HepG2 (cell line): ENCODE results near the gene SAMD8. TPM values are rescaled to one million over a fixed set of nuclear protein-coding genes. Genes with fewer than 3 reads are reported as not detected.

ENCODE experiments used
- ATAC-seq: fragments of 200-7000 bp; cut with Tn5 transposase; 3 replicates; pipeline ENCODE4 v1.9.1; 2020; ENCODE audit warnings: mild to moderate bottlenecking, moderate library complexity
- BruUV-seq: library from RNA; stranded (reverse); fragments of 400-500 nt; replicated peaks from 2 replicates; lab custom pipeline; 2021; lab: Mats Ljungman, UMichigan
- CTCF ChIA-PET: fragments of 300-600 bp; formaldehyde crosslinking; extraction: SDS; loops from one replicate; lab custom pipeline; 2021; ENCODE audit warnings: low total read pairs, inconsistent platforms, low intra/inter-chr PET ratio; lab: Yijun Ruan, JAX
- POLR2A ChIA-PET: fragments of 350-600 bp; sonication (Branson Sonifier 250); formaldehyde crosslinking; loops from one replicate; lab custom pipeline; 2020; ENCODE audit warnings: antibody characterized with exemption, inconsistent platforms; lab: Yijun Ruan, JAX
- DNase-seq: peaks from one replicate; pipeline ENCODE4 v3.0.0-alpha.2; 2015; ENCODE audit warnings: low spot score
- FAIRE-seq: peaks from 3 replicates; lab custom pipeline; 2011; peaks lifted over from hg19 to GRCh38; lab: Jason Lieb, UNC
- H2AFZ ChIP-seq: one replicate; pipeline ENCODE4 v1.6.1; 2011; ENCODE audit warnings: low read length, inconsistent platforms
- H3K27ac ChIP-seq: fragments of 300-600 bp; 3 replicates; pipeline ENCODE4 v1.8.0; 2011; ENCODE audit warnings: mixed run types, mild to moderate bottlenecking, mixed read lengths, low read length, inconsistent platforms; ENCODE audit not compliant: insufficient read depth; ENCODE audit errors: extremely low read length
- H3K27me3 ChIP-seq, 2 experiments: fragments of 200-600 bp in 1 of 2; 2 replicates in 1 of 2; 3 replicates in 1 of 2; pipeline versions ENCODE4 v1.6.0 to v1.8.0; 2011; ENCODE audit warnings: low read length in 2 of 2, mild to moderate bottlenecking in 2 of 2, moderate library complexity in 2 of 2, inconsistent platforms in 1 of 2; ENCODE audit not compliant: insufficient read depth in 2 of 2, control insufficient read depth in 1 of 2
- H3K36me3 ChIP-seq, 2 experiments: fragments of 200-600 bp in 1 of 2; replicated peaks in 1 of 2; 2 replicates in 1 of 2; 3 replicates in 1 of 2; pipeline versions ENCODE4 v1.5.1 to v1.8.0; 2011; ENCODE audit warnings: low read length in 2 of 2, inconsistent platforms in 1 of 2; ENCODE audit not compliant: insufficient read depth in 2 of 2, control insufficient read depth in 1 of 2
- H3K4me1 ChIP-seq: 2 replicates; pipeline ENCODE4 v1.5.1; 2012; ENCODE audit warnings: low read length, inconsistent platforms; ENCODE audit not compliant: insufficient read depth
- H3K4me2 ChIP-seq: 2 replicates; pipeline ENCODE4 v1.6.0; 2011; ENCODE audit warnings: low read depth, low read length, inconsistent platforms
- H3K4me3 ChIP-seq, 3 experiments: fragments of 200-600 bp in 1 of 3; sonication (generic), shearing (Covaris generic) in 1 of 3; replicated peaks in 1 of 3; 2 replicates each; pipeline ENCODE4 v1.5.1; 2011 to 2016; ENCODE audit warnings: low read length in 3 of 3, inconsistent platforms in 2 of 3, low read depth in 2 of 3, mild to moderate bottlenecking in 2 of 3, control low read depth in 1 of 3, mixed read lengths in 1 of 3; ENCODE audit not compliant: insufficient read depth in 1 of 3
- H3K79me2 ChIP-seq: one replicate; pipeline ENCODE4 v1.6.1; 2011; ENCODE audit warnings: low read length, inconsistent platforms; ENCODE audit not compliant: insufficient read depth
- H3K9ac ChIP-seq: 2 replicates; pipeline ENCODE4 v1.6.0; 2011; ENCODE audit warnings: mild to moderate bottlenecking, low read depth, low read length, inconsistent platforms; ENCODE audit not compliant: insufficient read depth
- H3K9me3 ChIP-seq: 2 replicates; pipeline ENCODE4 v1.5.1; 2012; ENCODE audit warnings: mild to moderate bottlenecking, low read length
- H4K20me1 ChIP-seq: 2 replicates; pipeline ENCODE4 v1.6.0; 2011; ENCODE audit warnings: inconsistent platforms, mild to moderate bottlenecking, low read length, moderate library complexity; ENCODE audit not compliant: insufficient read depth
- ADNP ChIP-seq: sonication (generic); formaldehyde crosslinking; IDR thresholded peaks from 2 replicates; pipeline ENCODE4 v1.4.0; 2020; ENCODE audit warnings: missing genetic modification reagents
- CREBL2 ChIP-seq: sonication (generic); formaldehyde crosslinking; IDR thresholded peaks from 2 replicates; pipeline ENCODE4 v1.8.1; 2023; ENCODE audit warnings: missing genetic modification reagents, mild to moderate bottlenecking, borderline replicate concordance
- POGK ChIP-seq: sonication (generic); formaldehyde crosslinking; conservative IDR thresholded peaks from 2 replicates; pipeline ENCODE4 v1.8.0; 2022; ENCODE audit warnings: mild to moderate bottlenecking, moderate library complexity, missing genetic modification reagents
- UBTF ChIP-seq: sonication (generic); formaldehyde crosslinking; IDR thresholded peaks from 2 replicates; pipeline ENCODE4 v1.4.0; 2020; ENCODE audit warnings: mild to moderate bottlenecking, missing genetic modification reagents
- ZBTB34 ChIP-seq: sonication (generic); formaldehyde crosslinking; IDR thresholded peaks from 2 replicates; pipeline ENCODE4 v1.8.0; 2022; ENCODE audit warnings: mild to moderate bottlenecking, missing genetic modification reagents
- ZNF7 ChIP-seq: IDR thresholded peaks from 2 replicates; pipeline ENCODE4 v1.6.1; 2016; ENCODE audit warnings: missing biosample characterization, missing genetic modification reagents
- ZNF749 ChIP-seq: sonication (generic); formaldehyde crosslinking; IDR thresholded peaks from 2 replicates; pipeline ENCODE4 v1.8.0; 2022; ENCODE audit warnings: mild to moderate bottlenecking, missing genetic modification reagents, moderate library complexity, borderline replicate concordance
- WGBS: methylation state at CpG from one replicate; pipeline ENCODE4 v1.1.6; 2017; ENCODE audit warnings: low lambda C conversion rate; 5-methylcytosine and 5-hydroxymethylcytosine counted together
- in situ Hi-C: cut with HindIII; loops from 2 replicates; pipeline ENCODE4 v1.10.0; 2017; ENCODE audit warnings: low pct_unique_long_range_greater_than_20kb; ENCODE audit not compliant: extremely low pct_ligation_motif_present
- intact Hi-C: fragments of 100-400 bp; cut with micrococcal nuclease; formaldehyde crosslinking; loops from one replicate; pipeline ENCODE4 v1.10.0; 2022; ENCODE audit not compliant: unreplicated experiment
- polyA plus RNA-seq, 8 experiments: library from polyadenylated mRNA; depleted of rRNA in 3 of 8; stranded (reverse) in 7 of 8; unstranded in 1 of 8; fragments of >200 nt; fragmentation: Illumina TruSeq in 4 of 8; extraction: Trizol in 4 of 8; gene quantifications; 2 replicates each; pipeline versions ENCODE4 v1.2.1 to v1.2.3, GENCODE V29; 2011 to 2016; ENCODE audit warnings: low read depth in 4 of 8, missing spikeins in 1 of 8, mixed read lengths in 1 of 8; ENCODE audit not compliant: insufficient read depth in 1 of 8
- total RNA-seq, 5 experiments: library from RNA; depleted of rRNA; stranded (reverse); fragments of >200 nt; fragmentation: Illumina TruSeq; extraction: Trizol; gene quantifications; 2 replicates each; pipeline ENCODE4 v1.2.3, GENCODE V29; 2016; ENCODE audit warnings: low read depth in 1 of 5

SAMD8 gene
- total and polyA plus RNA-seq, 2 of the 13 experiments (the other 11 are each of a cell fraction or from before 2014, with no cell fraction given) = 10.4 to 13.2 TPM

GRCh38 chr10:75140246-75140645 is 28.8 kb downstream of the SAMD8 start:
- in situ Hi-C loops = no loop called here
- TF ChIP-seq POGK (CRISPR knock-in tag) (no peak), ZNF7 (CRISPR knock-in tag) (no peak), ZBTB34 (no peak), ADNP (CRISPR knock-in tag) (no peak), ZNF749 (CRISPR knock-in tag) (no peak), UBTF (CRISPR knock-in tag) (no peak), CREBL2 (CRISPR knock-in tag) (no peak)
- TF ChIP-seq, all 625 proteins: peak for 0

More at GRCh38 chr10:75140246-75140645, 28.8 kb downstream of the SAMD8 start:
- no peaks in the 10 kb centered on the region for H3K9me3 ChIP-seq
- H2AFZ ChIP-seq = no peak overlapping the region
- no peak overlapping the region for H3K9ac ChIP-seq
- no peaks in the 10 kb centered on the region for H3K36me3 ChIP-seq
- no peaks in the 10 kb centered on the region for H3K27me3 ChIP-seq
- no TSS peak for BruUV-seq
- peaks cover 32% of the 10 kb centered on the region for H3K79me2 ChIP-seq
- no peak overlapping the region for H3K4me2 ChIP-seq
- CTCF ChIA-PET = no interaction called here
- no peaks in the 10 kb centered on the region for H4K20me1 ChIP-seq
- H3K4me3 ChIP-seq = no peak overlapping the region
- WGBS = 96% methylated on average over 4 of the region's 4 CpGs
- H3K4me1 ChIP-seq = peaks cover 55% of the 10 kb centered on the region
- no peak for FAIRE-seq
- no peak for ATAC-seq
- no peak overlapping the region for H3K27ac ChIP-seq
- POLR2A ChIA-PET = interaction anchor here (1.1 kb wide), 1 partner anchor 29 kb away, joined by 3 read pairs; the partner anchor contains the start of gene SAMD8
- intact Hi-C loops = no loop called here
- DNase-seq = no peak
